ENCODE measurements around the gene UTRN.
A peak's percentile ranks its signal among the peaks of the same experiment; 100 is the strongest.

UTRN gene

GRCh38 chr6:144265390-144265789, 19.7 kb upstream of the UTRN start:
- TF ChIP-seq, protein P1, sequence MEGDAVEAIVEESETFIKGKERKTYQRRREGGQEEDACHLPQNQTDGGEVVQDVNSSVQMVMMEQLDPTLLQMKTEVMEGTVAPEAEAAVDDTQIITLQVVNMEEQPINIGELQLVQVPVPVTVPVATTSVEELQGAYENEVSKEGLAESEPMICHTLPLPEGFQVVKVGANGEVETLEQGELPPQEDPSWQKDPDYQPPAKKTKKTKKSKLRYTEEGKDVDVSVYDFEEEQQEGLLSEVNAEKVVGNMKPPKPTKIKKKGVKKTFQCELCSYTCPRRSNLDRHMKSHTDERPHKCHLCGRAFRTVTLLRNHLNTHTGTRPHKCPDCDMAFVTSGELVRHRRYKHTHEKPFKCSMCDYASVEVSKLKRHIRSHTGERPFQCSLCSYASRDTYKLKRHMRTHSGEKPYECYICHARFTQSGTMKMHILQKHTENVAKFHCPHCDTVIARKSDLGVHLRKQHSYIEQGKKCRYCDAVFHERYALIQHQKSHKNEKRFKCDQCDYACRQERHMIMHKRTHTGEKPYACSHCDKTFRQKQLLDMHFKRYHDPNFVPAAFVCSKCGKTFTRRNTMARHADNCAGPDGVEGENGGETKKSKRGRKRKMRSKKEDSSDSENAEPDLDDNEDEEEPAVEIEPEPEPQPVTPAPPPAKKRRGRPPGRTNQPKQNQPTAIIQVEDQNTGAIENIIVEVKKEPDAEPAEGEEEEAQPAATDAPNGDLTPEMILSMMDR (IDR thresholded peaks at IDR 0.05; ENCODE audit: extremely low read depth, insufficient read depth, missing control alignments) = no peak
- peak; percentile 52 for DNase-seq (ENCODE audit: low spot score)
- in situ Hi-C loops (cut with MboI; ENCODE audit: low pct_unique_long_range_greater_than_20kb, low sequenced_read_pairs, unreplicated experiment) = no loop called here

DNA sequence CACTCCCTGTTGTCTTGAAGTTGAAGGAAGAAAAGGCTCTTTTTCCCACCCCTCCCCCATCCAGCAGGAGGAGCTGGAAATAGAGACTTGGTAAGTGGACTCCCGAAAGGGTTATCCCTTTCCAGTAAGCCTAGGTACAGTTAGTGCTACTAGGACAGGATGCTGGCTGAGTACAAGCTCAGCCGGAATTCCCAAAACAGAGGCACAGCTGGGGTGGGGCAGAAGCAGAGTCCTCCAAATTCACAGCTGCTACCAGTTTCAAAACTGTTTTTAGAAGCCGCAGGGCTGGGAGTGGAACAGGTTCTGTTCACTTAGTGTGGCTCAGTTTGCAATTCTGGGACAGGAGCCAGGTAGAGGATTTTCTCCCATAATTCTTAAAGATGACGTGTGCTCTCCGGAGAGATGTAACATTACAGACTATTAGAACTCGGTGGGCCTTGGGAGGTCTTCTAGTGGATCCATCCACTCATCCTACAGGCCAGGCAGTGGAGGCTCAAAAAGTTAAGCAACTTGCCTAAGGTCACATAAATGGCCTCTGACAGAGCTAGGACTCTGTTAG, 19.0 kb upstream of the UTRN start:
- DNase-seq (ENCODE audit: low spot score) = no peak
- in situ Hi-C loops (cut with MboI; ENCODE audit: low pct_unique_long_range_greater_than_20kb, low sequenced_read_pairs, unreplicated experiment) = no loop called here
- TF ChIP-seq, protein P1 (IDR thresholded peaks at IDR 0.05; ENCODE audit: extremely low read depth, insufficient read depth, missing control alignments) = no peak

DNA sequence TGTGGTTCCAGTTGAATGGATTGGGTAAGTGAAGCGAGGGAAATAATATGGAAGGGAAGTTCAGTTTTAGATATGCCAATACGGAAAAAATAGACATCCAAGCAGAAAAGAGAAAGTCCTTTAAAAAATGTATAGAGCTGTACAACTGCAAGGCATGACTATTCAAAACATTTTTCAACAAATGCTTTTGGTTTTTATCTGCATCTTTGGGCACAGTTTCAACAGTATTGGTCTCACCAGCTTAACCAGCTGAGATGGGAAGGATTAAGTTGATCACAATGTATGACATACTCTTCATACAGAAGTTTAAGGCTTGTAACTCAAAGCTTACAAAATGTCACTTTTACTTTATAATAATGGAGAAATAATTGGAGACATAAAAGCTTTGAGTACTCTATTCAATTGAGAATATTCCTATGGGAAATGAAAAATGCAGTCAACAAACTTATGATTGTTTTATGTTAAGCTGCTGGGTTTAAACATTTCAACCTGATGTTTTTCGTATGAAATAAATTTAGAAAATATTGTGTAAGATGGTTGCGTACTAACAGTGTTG, 16.3 kb upstream of the UTRN start:
- DNase-seq (ENCODE audit: low spot score) = no peak
- TF ChIP-seq, protein P1 (IDR thresholded peaks at IDR 0.05; ENCODE audit: extremely low read depth, insufficient read depth, missing control alignments) = no peak
- in situ Hi-C loops (cut with MboI; ENCODE audit: low pct_unique_long_range_greater_than_20kb, low sequenced_read_pairs, unreplicated experiment) = no loop called here

DNA sequence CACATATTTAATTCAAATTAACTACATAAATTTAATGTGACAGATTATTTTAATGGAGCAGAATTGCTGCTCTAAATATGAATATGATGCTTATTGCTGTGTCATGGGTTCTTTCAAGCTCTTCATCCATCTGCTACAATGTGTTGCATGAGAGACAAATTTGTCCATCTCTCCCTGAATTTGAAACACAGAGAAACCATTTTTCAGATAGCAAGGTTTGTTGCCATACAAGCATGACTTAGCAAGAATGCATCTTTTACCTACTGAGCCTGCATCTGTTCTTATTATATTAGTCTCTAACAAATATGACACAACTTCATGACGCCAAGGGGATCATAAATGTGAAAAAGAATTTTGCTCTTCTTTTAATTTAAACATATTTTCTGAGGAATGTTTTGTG, 8.0 kb upstream of the UTRN start:
- TF ChIP-seq, protein P1 (IDR thresholded peaks at IDR 0.05; ENCODE audit: extremely low read depth, insufficient read depth, missing control alignments) = no peak
- in situ Hi-C loops (cut with MboI; ENCODE audit: low pct_unique_long_range_greater_than_20kb, low sequenced_read_pairs, unreplicated experiment) = no loop called here
- DNase-seq (ENCODE audit: low spot score) = no peak

- DNase-seq (ENCODE audit: low spot score) = no peak
- TF ChIP-seq, protein P1 (IDR thresholded peaks at IDR 0.05; ENCODE audit: extremely low read depth, insufficient read depth, missing control alignments) = no peak
- in situ Hi-C loops (cut with MboI; ENCODE audit: low pct_unique_long_range_greater_than_20kb, low sequenced_read_pairs, unreplicated experiment) = no loop called here
Measured at GRCh38 chr6:144277605-144278227, 7.4 kb upstream of the UTRN start.

- TF ChIP-seq, protein P1 (IDR thresholded peaks at IDR 0.05; ENCODE audit: extremely low read depth, insufficient read depth, missing control alignments) = no peak
- in situ Hi-C loops (cut with MboI; ENCODE audit: low pct_unique_long_range_greater_than_20kb, low sequenced_read_pairs, unreplicated experiment) = no loop called here
- no peak for DNase-seq (ENCODE audit: low spot score)
Measured at GRCh38 chr6:144278659-144279314, 6.3 kb upstream of the UTRN start.
